CD14-positive monocyte (primary cell): ENCODE measurements around the gene BTBD9. TPM values are rescaled to one million over a fixed set of nuclear protein-coding genes. Genes with fewer than 3 reads are reported as not detected.

Experiments
- DNase-seq, 3 donors: peaks; one replicate each; pipeline ENCODE4 v3.0.0-alpha.2; 2011 to 2022
- H2AFZ ChIP-seq: 2 replicates; pipeline ENCODE4 v1.6.0; 2012; ENCODE audit warnings: mild to moderate bottlenecking, low read depth, low read length, inconsistent platforms; ENCODE audit not compliant: insufficient read depth, poor library complexity, severe bottlenecking
- H3K27ac ChIP-seq, 2 donors: 1 replicate in 1 of 2; 2 replicates in 1 of 2; pipeline ENCODE4 v1.5.1; 2012 to 2013; ENCODE audit warnings: low read length in 2 of 2, control low read depth in 1 of 2, inconsistent platforms in 1 of 2, low read depth in 1 of 2, mild to moderate bottlenecking in 1 of 2
- H3K27me3 ChIP-seq, 2 donors: one replicate each; pipeline versions ENCODE4 v1.6.0 to v1.6.1; 2011 to 2013; ENCODE audit warnings: low read length in 2 of 2; ENCODE audit not compliant: control insufficient read depth in 2 of 2, insufficient read depth in 2 of 2
- H3K36me3 ChIP-seq, 2 donors: replicated peaks in 1 of 2; 1 replicate in 1 of 2; 2 replicates in 1 of 2; pipeline versions ENCODE4 v1.5.1 to v1.6.1; 2012 to 2013; ENCODE audit warnings: low read length in 2 of 2, control low read depth in 1 of 2, inconsistent platforms in 1 of 2, mild to moderate bottlenecking in 1 of 2; ENCODE audit not compliant: insufficient read depth in 2 of 2, control insufficient read depth in 1 of 2
- H3K4me1 ChIP-seq, 2 donors: 1 replicate in 1 of 2; 2 replicates in 1 of 2; pipeline versions ENCODE4 v1.5.1 to v1.6.1; 2012 to 2013; ENCODE audit warnings: low read length in 2 of 2, control low read depth in 1 of 2, inconsistent platforms in 1 of 2, mild to moderate bottlenecking in 1 of 2, moderate library complexity in 1 of 2; ENCODE audit not compliant: insufficient read depth in 2 of 2, control insufficient read depth in 1 of 2
- H3K4me2 ChIP-seq: replicated peaks from 2 replicates; pipeline ENCODE3; 2012; ENCODE audit warnings: low read length, moderate library complexity, mild to moderate bottlenecking; ENCODE audit not compliant: poor library complexity, severe bottlenecking; ENCODE audit errors: extremely low read depth
- H3K4me3 ChIP-seq, 3 experiments: fragments of 200-600 bp in 1 of 3; sonication (generic) in 1 of 3; replicated peaks in 1 of 3; 1 replicate in 2 of 3; 2 replicates in 1 of 3; pipeline ENCODE4 v1.5.1; 2011 to 2013; ENCODE audit warnings: low read length in 3 of 3, mild to moderate bottlenecking in 3 of 3, control low read depth in 2 of 3, low read depth in 2 of 3, inconsistent platforms in 1 of 3, moderate library complexity in 1 of 3
- H3K79me2 ChIP-seq: 2 replicates; pipeline ENCODE4 v1.6.0; 2012; ENCODE audit warnings: mild to moderate bottlenecking, control low read depth, inconsistent platforms, low read length, moderate library complexity; ENCODE audit not compliant: insufficient read depth
- H3K9ac ChIP-seq: 2 replicates; pipeline ENCODE4 v1.6.0; 2017; ENCODE audit warnings: low read length, mild to moderate bottlenecking; ENCODE audit not compliant: insufficient read depth, poor library complexity, severe bottlenecking
- H3K9me3 ChIP-seq, 2 donors: replicated peaks in 1 of 2; 1 replicate in 1 of 2; 2 replicates in 1 of 2; pipeline versions ENCODE4 v1.5.1 to v1.6.1; 2012 to 2013; ENCODE audit warnings: low read length in 2 of 2, control low read depth in 1 of 2; ENCODE audit not compliant: control insufficient read depth in 1 of 2, insufficient read depth in 1 of 2
- H4K20me1 ChIP-seq: 2 replicates; pipeline ENCODE4 v1.6.0; 2012; ENCODE audit warnings: mild to moderate bottlenecking, low read length, control low read depth, moderate library complexity; ENCODE audit not compliant: insufficient read depth
- H3K27ac Mint-ChIP-seq, 7 donors: one replicate each; pipeline ENCODE4 v1.8.0; 2020; ENCODE audit warnings: mild to moderate bottlenecking in 7 of 7, mixed read lengths in 7 of 7, moderate library complexity in 6 of 7, inconsistent platforms in 2 of 7
- H3K27me3 Mint-ChIP-seq, 3 donors: one replicate each; pipeline ENCODE4 v1.8.0; 2021 to 2022; ENCODE audit warnings: low read depth in 3 of 3, mild to moderate bottlenecking in 3 of 3, mixed read lengths in 3 of 3, moderate library complexity in 3 of 3, inconsistent platforms in 1 of 3
- H3K36me3 Mint-ChIP-seq, 2 donors: one replicate each; pipeline ENCODE4 v1.8.0; 2020; ENCODE audit warnings: mixed read lengths in 2 of 2, inconsistent platforms in 1 of 2, mild to moderate bottlenecking in 1 of 2
- H3K4me1 Mint-ChIP-seq: one replicate; pipeline ENCODE4 v1.8.0; 2020; ENCODE audit warnings: mild to moderate bottlenecking, mixed read lengths
- H3K4me3 Mint-ChIP-seq, 2 donors: one replicate each; pipeline ENCODE4 v1.8.0; 2020; ENCODE audit warnings: mild to moderate bottlenecking in 2 of 2, mixed read lengths in 2 of 2, moderate library complexity in 1 of 2
- H3K9me3 Mint-ChIP-seq, 7 donors: one replicate each; pipeline ENCODE4 v1.8.0; 2020 to 2022; ENCODE audit warnings: mixed read lengths in 7 of 7, mild to moderate bottlenecking in 6 of 7, moderate library complexity in 6 of 7, inconsistent platforms in 2 of 7
- CTCF ChIP-seq: fragments of 200-600 bp; IDR thresholded peaks from one replicate; pipeline ENCODE4 v1.8.0; 2022; ENCODE audit warnings: antibody characterized with exemption, mild to moderate bottlenecking
- WGBS: methylation state at CpG from one replicate; pipeline ENCODE4 v1.1.5; 2013; ENCODE audit warnings: missing lambda C conversion rate; ENCODE audit not compliant: insufficient coverage; 5-methylcytosine and 5-hydroxymethylcytosine counted together
- intact Hi-C, 2 donors: fragments of 100-400 bp; cut with micrococcal nuclease; formaldehyde crosslinking; loops; one replicate each; pipeline versions ENCODE4 v1.15.0 to v1.15.1; 2023
- polyA plus RNA-seq, 3 donors: library from polyadenylated mRNA; depleted of rRNA in 1 of 3; unstranded in 2 of 3; stranded (reverse) in 1 of 3; fragments of 300-500 nt in 2 of 3; fragments of >200 nt in 1 of 3; fragmentation: Illumina TruSeq in 2 of 3; gene quantifications; 1 replicate in 2 of 3; 2 replicates in 1 of 3; pipeline ENCODE4 v1.2.3, GENCODE V29; 2012 to 2021

BTBD9 gene
- polyA plus RNA-seq, 3 donors = 5.2 to 7.5 (median 6.2) TPM

GRCh38 chr6:38214159-38214558 lies 425.6 kb downstream of the BTBD9 start:
- H3K9me3 Mint-ChIP-seq = no peaks in the 10 kb centered on the region
- TF ChIP-seq CTCF = no peak
- Histone ChIP-seq H3K4me2 (no peak overlapping the region), H3K4me1 (no peaks in the 10 kb centered on the region), H3K36me3 (no peaks in the 10 kb centered on the region), H3K79me2 (no peaks in the 10 kb centered on the region), H3K27me3 (no peaks in the 10 kb centered on the region), H3K9me3 (no peaks in the 10 kb centered on the region), H3K4me3 (no peak overlapping the region), H2AFZ (no peak overlapping the region), H3K9ac (no peak overlapping the region), H3K27ac (no peak overlapping the region), H4K20me1 (no peaks in the 10 kb centered on the region)
- H3K4me3 Mint-ChIP-seq = no peak overlapping the region
- no peak overlapping the region for H3K27ac Mint-ChIP-seq
- intact Hi-C loops = no loop called here
- H3K4me1 Mint-ChIP-seq = no peaks in the 10 kb centered on the region
- no peaks in the 10 kb centered on the region for H3K36me3 Mint-ChIP-seq
- DNase-seq = no peak
- H3K27me3 Mint-ChIP-seq = no peaks in the 10 kb centered on the region
- WGBS = no CpG with 5 or more reads among the region's 2 CpGs

GRCh38 chr6:38213251-38213658 lies 426.5 kb downstream of the BTBD9 start:
- intact Hi-C loops = no loop called here
- Histone ChIP-seq H3K4me1 (no peaks in the 10 kb centered on the region), H3K9me3 (no peaks in the 10 kb centered on the region), H3K79me2 (no peaks in the 10 kb centered on the region), H3K4me3 (no peak overlapping the region), H3K27me3 (no peaks in the 10 kb centered on the region), H2AFZ (no peak overlapping the region), H3K4me2 (no peak overlapping the region), H3K9ac (no peak overlapping the region), H3K36me3 (no peaks in the 10 kb centered on the region), H4K20me1 (no peaks in the 10 kb centered on the region), H3K27ac (no peak overlapping the region)
- Mint-ChIP-seq H3K36me3 (no peaks in the 10 kb centered on the region), H3K9me3 (no peaks in the 10 kb centered on the region), H3K27ac (no peak overlapping the region), H3K27me3 (no peaks in the 10 kb centered on the region), H3K4me3 (no peak overlapping the region), H3K4me1 (no peaks in the 10 kb centered on the region)
- no peak for TF ChIP-seq CTCF
- no peak for DNase-seq
- WGBS = no CpG with 5 or more reads among the region's 2 CpGs
